ENCODE results near the gene NDUFB8. TPM values are rescaled to one million over a fixed set of nuclear protein-coding genes. Genes with fewer than 3 reads are reported as not detected.

The NDUFB8 gene
- total RNA-seq, 2 experiments from 2014 or later: 268 to 300 TPM

DNA sequence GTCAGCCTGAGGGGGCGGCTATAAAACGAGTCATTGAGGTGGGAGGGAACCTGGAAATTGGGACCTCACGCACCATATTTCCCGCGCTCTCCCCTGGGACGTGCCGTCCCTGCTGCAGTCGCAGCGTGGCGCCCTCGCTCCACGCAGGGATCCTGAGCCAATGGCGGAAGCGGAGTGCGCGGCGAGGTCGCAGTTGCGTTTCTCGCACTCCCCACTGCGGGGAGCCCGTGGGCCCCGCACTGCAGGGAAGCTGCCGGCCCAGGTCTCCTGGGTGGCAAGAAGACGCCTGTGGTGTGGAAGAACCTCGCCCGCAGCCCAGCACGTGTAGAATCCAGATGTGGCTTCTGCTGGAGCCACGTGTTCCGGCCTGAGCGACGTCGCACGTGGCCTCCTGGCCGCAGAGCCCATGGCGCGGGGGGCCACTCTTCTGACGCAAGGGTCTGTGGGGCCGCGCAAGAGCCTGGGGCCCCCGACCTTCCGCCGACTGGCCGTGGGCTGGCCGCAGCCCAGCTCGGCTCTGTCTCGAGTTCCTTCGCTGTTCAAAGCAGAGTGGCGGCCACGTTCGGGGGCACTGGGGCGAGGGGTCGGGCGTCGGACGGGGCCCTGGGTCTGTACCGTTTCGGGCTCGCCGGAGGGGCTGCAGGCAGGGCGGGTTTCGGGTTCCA is 32.5 kb upstream of the NDUFB8 start:
- peak; percentile 94 for ATAC-seq
- H3K4me3 Mint-ChIP-seq: no peak overlapping the region
- H3K27ac Mint-ChIP-seq: no peak overlapping the region
- H3K9me3 Mint-ChIP-seq (ENCODE audit: low read depth): no peaks in the 10 kb centered on the region
- H3K4me1 Mint-ChIP-seq: peaks cover 21% of the 10 kb centered on the region
- H3K27me3 Mint-ChIP-seq: peaks cover 36% of the 10 kb centered on the region
- peak; percentile 83 for DNase-seq
- CTCF ChIA-PET: interaction anchor here (0.7 to 6.1 kb wide), 19 partner anchors 9 to 452 kb away, joined by 3 to 50 read pairs (median 3); partner anchors contain the start of genes HIF1AN and PAX2
- H3K36me3 Mint-ChIP-seq: peaks cover 4% of the 10 kb centered on the region

- peaks cover 4% of the 10 kb centered on the region for H3K36me3 Mint-ChIP-seq
- DNase-seq (no peak), ATAC-seq (no peak)
- CTCF ChIA-PET: interaction anchor here (0.6 to 6.1 kb wide), 8 partner anchors 11 to 318 kb away, joined by 3 to 50 read pairs (median 4); partner anchors contain the start of genes HIF1AN and PAX2
- H3K4me1 Mint-ChIP-seq: peaks cover 27% of the 10 kb centered on the region
- peaks cover 36% of the 10 kb centered on the region for H3K27me3 Mint-ChIP-seq
- H3K4me3 Mint-ChIP-seq: no peak overlapping the region
- no peak overlapping the region for H3K27ac Mint-ChIP-seq
- no peaks in the 10 kb centered on the region for H3K9me3 Mint-ChIP-seq (ENCODE audit: low read depth)
Observed at GRCh38 chr10:100561005-100561404, 31.3 kb upstream of the NDUFB8 start.

DNA sequence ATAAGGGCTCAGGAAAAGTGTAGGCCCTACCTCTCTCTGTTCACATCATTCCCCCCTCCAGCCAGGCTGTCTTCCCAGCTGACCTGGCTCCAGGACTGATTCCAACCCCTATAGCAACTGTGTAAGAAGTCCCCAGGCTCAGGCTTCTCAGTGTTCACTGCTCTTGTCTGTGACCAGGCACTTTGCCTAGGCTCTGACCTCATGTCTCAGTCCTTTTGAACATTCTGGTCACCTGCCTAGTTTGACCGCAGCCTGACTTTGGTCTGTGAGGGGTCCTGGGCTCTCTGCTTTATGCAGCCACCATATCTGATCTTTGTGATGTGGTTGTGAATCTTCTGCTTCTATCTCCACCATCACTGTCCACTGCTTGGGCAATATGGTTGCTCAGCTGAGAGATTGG is 30.6 kb upstream of the NDUFB8 start:
- Mint-ChIP-seq H3K27me3 (peaks cover 33% of the 10 kb centered on the region), H3K4me3 (no peak overlapping the region), H3K9me3 (ENCODE audit: low read depth) (no peaks in the 10 kb centered on the region), H3K36me3 (peaks cover 4% of the 10 kb centered on the region), H3K4me1 (peaks cover 27% of the 10 kb centered on the region), H3K27ac (no peak overlapping the region)
- DNase-seq: no peak
- no peak for ATAC-seq
- CTCF ChIA-PET: interaction anchor here (0.6 to 6.1 kb wide), 4 partner anchors 23 to 312 kb away, joined by 3 to 50 read pairs (median 4); partner anchors contain the start of genes HIF1AN and PAX2

- peaks cover 6% of the 10 kb centered on the region for H3K4me1 Mint-ChIP-seq
- CTCF ChIA-PET: interaction anchor here (0.9 to 1.4 kb wide), 4 partner anchors 9 to 317 kb away, joined by 3 read pairs; no protein-coding TSS in a partner anchor
- no peaks in the 10 kb centered on the region for H3K9me3 Mint-ChIP-seq (ENCODE audit: low read depth)
- H3K4me3 Mint-ChIP-seq: no peak overlapping the region
- no peaks in the 10 kb centered on the region for H3K27me3 Mint-ChIP-seq
- DNase-seq (no peak), ATAC-seq (no peak)
- H3K36me3 Mint-ChIP-seq: peaks cover 4% of the 10 kb centered on the region
- no peak overlapping the region for H3K27ac Mint-ChIP-seq
Observed at GRCh38 chr10:100554902-100555301, 25.2 kb upstream of the NDUFB8 start.

GRCh38 chr10:100553929-100554328 is 24.3 kb upstream of the NDUFB8 start:
- DNase-seq: no peak
- Mint-ChIP-seq H3K36me3 (peaks cover 8% of the 10 kb centered on the region), H3K9me3 (ENCODE audit: low read depth) (no peaks in the 10 kb centered on the region), H3K4me3 (no peak overlapping the region), H3K27ac (no peak overlapping the region), H3K27me3 (no peaks in the 10 kb centered on the region), H3K4me1 (peaks cover 6% of the 10 kb centered on the region)
- CTCF ChIA-PET: interaction anchor here (0.7 to 3.2 kb wide), 3 partner anchors 8 to 72 kb away, joined by 3 to 17 read pairs (median 3); no protein-coding TSS in a partner anchor
- no peak for ATAC-seq

DNA sequence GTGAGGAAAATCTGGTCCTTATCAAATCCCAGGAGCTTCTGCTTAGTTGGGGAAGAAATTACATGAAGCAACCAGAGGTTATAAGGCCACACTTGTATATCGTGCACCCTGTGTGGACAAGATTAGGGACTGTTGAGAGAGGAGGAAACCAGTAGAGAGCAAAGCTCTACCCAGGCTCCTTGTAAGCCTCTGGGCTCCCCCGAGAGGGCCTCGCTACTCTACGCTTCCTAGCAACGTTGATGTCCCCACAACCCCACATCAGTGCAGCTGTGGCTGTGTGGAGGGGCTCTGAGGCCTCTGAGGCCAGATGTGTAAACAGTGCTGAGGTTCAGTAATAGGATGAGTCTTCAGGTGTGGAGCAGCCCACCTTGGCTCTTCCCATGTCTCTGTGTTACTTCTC is 22.1 kb upstream of the NDUFB8 start:
- Mint-ChIP-seq H3K4me3 (no peak overlapping the region), H3K27ac (no peak overlapping the region), H3K9me3 (ENCODE audit: low read depth) (no peaks in the 10 kb centered on the region), H3K27me3 (no peaks in the 10 kb centered on the region), H3K36me3 (peaks cover 17% of the 10 kb centered on the region), H3K4me1 (peaks cover 3% of the 10 kb centered on the region)
- ATAC-seq (no peak), DNase-seq (no peak)
- CTCF ChIA-PET: interaction anchor here (0.7 to 3.2 kb wide), 3 partner anchors 11 to 446 kb away, joined by 3 to 17 read pairs (median 10); partner anchors contain the start of gene LZTS2

- no peak overlapping the region for H3K4me3 Mint-ChIP-seq
- H3K36me3 Mint-ChIP-seq: peaks cover 19% of the 10 kb centered on the region
- CTCF ChIA-PET: interaction anchor here (3.2 kb wide), 1 partner anchor 11 kb away, joined by 17 read pairs; no protein-coding TSS in a partner anchor
- H3K27me3 Mint-ChIP-seq: no peaks in the 10 kb centered on the region
- H3K27ac Mint-ChIP-seq: no peak overlapping the region
- ATAC-seq (no peak), DNase-seq (no peak)
- peaks cover 3% of the 10 kb centered on the region for H3K4me1 Mint-ChIP-seq
- H3K9me3 Mint-ChIP-seq (ENCODE audit: low read depth): no peaks in the 10 kb centered on the region
Observed at GRCh38 chr10:100551196-100551595, 21.5 kb upstream of the NDUFB8 start.

DNA sequence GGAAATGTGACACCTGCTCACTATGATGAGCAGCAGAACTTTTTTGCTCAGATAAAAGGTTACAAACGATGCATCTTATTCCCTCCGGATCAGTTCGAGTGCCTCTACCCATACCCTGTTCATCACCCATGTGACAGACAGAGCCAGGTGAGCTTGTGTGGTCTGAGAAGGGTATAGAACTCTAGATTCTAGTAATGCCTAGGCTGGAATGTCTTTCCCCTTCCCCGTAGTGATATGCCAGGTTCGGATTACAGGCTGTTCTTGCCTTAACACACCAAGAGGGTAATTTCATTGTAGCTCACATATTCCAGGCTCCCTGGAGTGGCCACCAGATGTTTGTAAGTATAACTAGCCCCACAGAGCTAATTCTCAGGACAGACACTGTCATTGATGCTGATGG is 15.3 kb upstream of the NDUFB8 start:
- Mint-ChIP-seq H3K4me1 (peaks cover 10% of the 10 kb centered on the region), H3K9me3 (ENCODE audit: low read depth) (no peaks in the 10 kb centered on the region), H3K4me3 (no peak overlapping the region), H3K27ac (no peak overlapping the region), H3K36me3 (peaks cover 46% of the 10 kb centered on the region), H3K27me3 (no peaks in the 10 kb centered on the region)
- DNase-seq (no peak), ATAC-seq (no peak)
- CTCF ChIA-PET: interaction anchor here (0.8 to 2.8 kb wide), 4 partner anchors 9 to 111 kb away, joined by 3 to 11 read pairs (median 6); partner anchors contain the start of gene HIF1AN

- Mint-ChIP-seq H3K27ac (peak overlapping the region; percentile 47), H3K4me1 (peaks cover 4% of the 10 kb centered on the region), H3K4me3 (no peak overlapping the region), H3K9me3 (ENCODE audit: low read depth) (no peaks in the 10 kb centered on the region), H3K36me3 (peaks cover 28% of the 10 kb centered on the region), H3K27me3 (no peaks in the 10 kb centered on the region)
- CTCF ChIA-PET: interaction anchor here (1.3 kb wide), 1 partner anchor 11 kb away, joined by 3 read pairs; no protein-coding TSS in a partner anchor
- ATAC-seq: no peak
- no peak for DNase-seq
Observed at GRCh38 chr10:100537475-100537874, 7.8 kb upstream of the NDUFB8 start.

DNA sequence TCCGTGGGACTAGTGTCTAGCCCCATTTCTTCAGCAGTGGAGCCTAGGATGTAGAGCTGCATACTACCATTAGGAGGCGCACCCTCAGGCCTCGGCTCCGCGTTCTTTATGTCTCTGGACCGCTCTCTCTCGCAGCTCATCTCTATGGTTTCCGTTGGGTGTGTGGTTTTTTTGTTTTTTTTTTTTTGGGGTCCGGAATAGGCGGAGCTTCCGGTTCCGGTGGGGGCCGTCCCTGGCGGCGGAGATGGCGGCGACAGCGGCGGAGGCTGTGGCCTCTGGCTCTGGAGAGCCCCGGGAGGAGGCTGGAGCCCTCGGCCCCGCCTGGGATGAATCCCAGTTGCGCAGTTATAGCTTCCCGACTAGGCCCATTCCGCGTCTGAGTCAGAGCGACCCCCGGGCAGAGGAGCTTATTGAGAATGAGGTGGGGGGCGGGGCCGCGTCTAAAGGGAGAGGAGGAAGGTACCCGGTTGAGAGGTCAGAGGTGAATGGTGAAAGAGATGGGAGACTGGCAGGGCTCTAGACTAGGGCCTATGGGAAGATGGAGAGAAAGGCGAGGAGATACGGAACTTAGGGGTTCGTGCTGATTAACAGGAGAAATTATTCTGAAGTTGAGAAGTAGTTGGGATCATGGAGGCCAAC is 6.2 kb upstream of the NDUFB8 start, which contains the start of gene HIF1AN:
Gene HIF1AN (plus strand): TSS at position 229 of the 639 bp plus-strand sequence. CDS start 16 bp downstream, at position 245.
- Mint-ChIP-seq H3K27me3 (no peaks in the 10 kb centered on the region), H3K9me3 (ENCODE audit: low read depth) (no peaks in the 10 kb centered on the region), H3K27ac (no peak within 1 kb of the TSS), H3K4me3 (no peak within 1 kb of the TSS), H3K36me3 (peaks cover 26% of the 10 kb centered on the region), H3K4me1 (peaks cover 12% of the 10 kb centered on the region)
- CTCF ChIA-PET: interaction anchor here (0.6 to 3.7 kb wide), 29 partner anchors 9 to 526 kb away, joined by 3 to 15 read pairs (median 4); partner anchors contain the start of genes DNMBP, SCD and SEC31B
- ATAC-seq: peak; percentile 98
- DNase-seq: peak; percentile 94

- H3K4me3 Mint-ChIP-seq: no peak overlapping the region
- no peak overlapping the region for H3K27ac Mint-ChIP-seq
- DNase-seq: no peak
- H3K9me3 Mint-ChIP-seq (ENCODE audit: low read depth): no peaks in the 10 kb centered on the region
- CTCF ChIA-PET: interaction anchor here (0.6 to 3.7 kb wide), 27 partner anchors 8 to 526 kb away, joined by 3 to 15 read pairs (median 5); partner anchors contain the start of genes DNMBP, SCD and SEC31B
- H3K4me1 Mint-ChIP-seq: peaks cover 14% of the 10 kb centered on the region
- H3K36me3 Mint-ChIP-seq: peaks cover 23% of the 10 kb centered on the region
- ATAC-seq: peak; percentile 14
- H3K27me3 Mint-ChIP-seq: no peaks in the 10 kb centered on the region
Observed at GRCh38 chr10:100535338-100535714, 5.7 kb upstream of the NDUFB8 start.

- DNase-seq: peak; percentile 40
- Mint-ChIP-seq H3K27ac (no peak overlapping the region), H3K9me3 (ENCODE audit: low read depth) (no peaks in the 10 kb centered on the region), H3K4me3 (no peak overlapping the region), H3K27me3 (no peaks in the 10 kb centered on the region), H3K4me1 (peaks cover 18% of the 10 kb centered on the region), H3K36me3 (peaks cover 23% of the 10 kb centered on the region)
- CTCF ChIA-PET: interaction anchor here (1.1 to 3.7 kb wide), 11 partner anchors 8 to 463 kb away, joined by 3 to 15 read pairs (median 10); partner anchors contain the start of gene SEC31B
- no peak for ATAC-seq
Observed at GRCh38 chr10:100534726-100535125, 5.1 kb upstream of the NDUFB8 start.

DNA sequence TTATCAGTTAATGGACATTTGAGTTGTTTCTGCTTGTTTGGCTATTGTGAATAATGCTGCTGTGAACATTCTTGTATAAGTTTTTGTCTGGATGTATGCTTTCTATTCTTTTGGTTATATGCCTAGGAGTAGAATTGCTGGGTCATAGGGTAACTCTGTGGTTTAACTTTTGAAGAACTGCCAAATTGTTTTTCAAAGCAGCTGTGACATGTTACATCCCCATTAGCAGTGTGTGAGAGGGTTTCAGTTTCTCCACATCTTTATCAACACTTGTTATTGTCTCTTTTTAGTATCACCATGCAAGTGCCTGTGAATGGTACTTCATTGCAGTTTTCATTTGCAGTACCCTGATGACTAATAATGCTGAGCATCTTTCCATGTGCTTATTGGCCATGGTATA is 2.1 kb upstream of the NDUFB8 start:
- CTCF ChIA-PET: interaction anchor here (0.5 to 2.1 kb wide), 3 partner anchors 13 to 193 kb away, joined by 3 to 7 read pairs (median 6); no protein-coding TSS in a partner anchor
- no peak for ATAC-seq
- H3K27ac Mint-ChIP-seq: no peak overlapping the region

More for the DNA sequence above, 2.1 kb upstream of the NDUFB8 start:
- Mint-ChIP-seq H3K4me1 (peaks cover 30% of the 10 kb centered on the region), H3K27me3 (no peaks in the 10 kb centered on the region), H3K36me3 (peaks cover 18% of the 10 kb centered on the region), H3K4me3 (no peak overlapping the region), H3K9me3 (ENCODE audit: low read depth) (no peaks in the 10 kb centered on the region)
- no peak for DNase-seq
